Measurements from ENCODE around the gene RNF44. TPM values are rescaled to one million over a fixed set of nuclear protein-coding genes. Genes with fewer than 3 reads are reported as not detected.
A peak's percentile ranks its signal among the peaks of the same experiment; 100 is the strongest.

Gene RNF44
- total and polyA plus RNA-seq, 4 donors: 8.5 to 40.6 (median 18.3) TPM

GRCh38 chr5:176574297-176574591, 37.0 kb upstream of the RNF44 start:
- no peak for DNase-seq
- 48 to 52% methylated on average over 10 of the region's 10 CpGs for WGBS, 2 donors
- Histone ChIP-seq H3K27ac (ENCODE audit: low read depth in 1 of 2, low read length in 2 of 2) (no peak overlapping the region), H3K4me1 (ENCODE audit: control insufficient read depth in 1 of 2, insufficient read depth in 2 of 2, low read length in 2 of 2) (no peaks in the 10 kb centered on the region), H3K27me3 (ENCODE audit: control insufficient read depth in 1 of 2, insufficient read depth in 2 of 2, low read length in 1 of 2) (no peaks in the 10 kb centered on the region), H3K4me3 (ENCODE audit: low read length in 2 of 2) (no peak overlapping the region), H3K36me3 (ENCODE audit: control insufficient read depth in 1 of 2, insufficient read depth in 2 of 2, low read length in 1 of 2) (no peaks in the 10 kb centered on the region), H3K9me3 (ENCODE audit: control insufficient read depth, low read length) (no peaks in the 10 kb centered on the region)
- ATAC-seq (ENCODE audit: low FRiP score): no peak
- intact Hi-C loops (cut with DNase I): no loop called here

GRCh38 chr5:176573564-176574296, 36.5 kb upstream of the RNF44 start:
- H3K36me3 ChIP-seq (ENCODE audit: control insufficient read depth in 1 of 2, insufficient read depth in 2 of 2, low read length in 1 of 2): no peaks in the 10 kb centered on the region
- intact Hi-C loops (cut with DNase I): no loop called here
- no peak overlapping the region for H3K27ac ChIP-seq (ENCODE audit: low read depth in 1 of 2, low read length in 2 of 2)
- no peaks in the 10 kb centered on the region for H3K4me1 ChIP-seq (ENCODE audit: control insufficient read depth in 1 of 2, insufficient read depth in 2 of 2, low read length in 2 of 2)
- no peaks in the 10 kb centered on the region for H3K27me3 ChIP-seq (ENCODE audit: control insufficient read depth in 1 of 2, insufficient read depth in 2 of 2, low read length in 1 of 2)
- peak; percentile 74 for ATAC-seq (ENCODE audit: low FRiP score)
- no peak overlapping the region for H3K4me3 ChIP-seq (ENCODE audit: low read length in 2 of 2)
- WGBS, 2 donors: 34 to 36% methylated on average over 18 of the region's 18 CpGs
- no peaks in the 10 kb centered on the region for H3K9me3 ChIP-seq (ENCODE audit: control insufficient read depth, low read length)
- DNase-seq: peak; percentile 71 to 91

DNA sequence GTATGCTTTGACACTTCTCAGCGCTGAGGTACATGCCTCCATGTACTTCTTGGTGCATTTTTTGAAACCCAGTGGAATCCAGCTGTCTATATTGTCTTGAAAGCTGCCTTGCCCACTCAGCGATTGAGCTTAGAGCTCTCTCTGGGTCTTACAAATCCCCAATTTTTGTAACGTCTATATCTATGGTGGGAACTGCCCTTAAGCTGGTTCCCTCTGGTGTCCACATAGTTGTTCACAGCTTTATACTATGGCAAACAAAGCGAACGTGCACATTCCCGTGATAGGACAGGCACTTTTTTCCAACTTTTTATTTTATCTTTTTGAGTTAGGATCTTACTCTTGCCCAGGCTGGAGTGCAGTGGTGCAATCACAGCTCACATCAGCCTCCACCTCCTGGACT, 32.8 kb upstream of the RNF44 start:
- intact Hi-C loops (cut with DNase I): no loop called here
- WGBS, 2 donors: 39 to 43% methylated on average over 6 of the region's 6 CpGs
- Histone ChIP-seq H3K4me1 (ENCODE audit: control insufficient read depth in 1 of 2, insufficient read depth in 2 of 2, low read length in 2 of 2) (no peaks in the 10 kb centered on the region), H3K9me3 (ENCODE audit: control insufficient read depth, low read length) (no peaks in the 10 kb centered on the region), H3K27me3 (ENCODE audit: control insufficient read depth in 1 of 2, insufficient read depth in 2 of 2, low read length in 1 of 2) (no peaks in the 10 kb centered on the region), H3K27ac (ENCODE audit: low read depth in 1 of 2, low read length in 2 of 2) (no peak overlapping the region), H3K36me3 (ENCODE audit: control insufficient read depth in 1 of 2, insufficient read depth in 2 of 2, low read length in 1 of 2) (no peaks in the 10 kb centered on the region), H3K4me3 (ENCODE audit: low read length in 2 of 2) (no peak overlapping the region)
- DNase-seq: no peak
- ATAC-seq (ENCODE audit: low FRiP score): no peak

DNA sequence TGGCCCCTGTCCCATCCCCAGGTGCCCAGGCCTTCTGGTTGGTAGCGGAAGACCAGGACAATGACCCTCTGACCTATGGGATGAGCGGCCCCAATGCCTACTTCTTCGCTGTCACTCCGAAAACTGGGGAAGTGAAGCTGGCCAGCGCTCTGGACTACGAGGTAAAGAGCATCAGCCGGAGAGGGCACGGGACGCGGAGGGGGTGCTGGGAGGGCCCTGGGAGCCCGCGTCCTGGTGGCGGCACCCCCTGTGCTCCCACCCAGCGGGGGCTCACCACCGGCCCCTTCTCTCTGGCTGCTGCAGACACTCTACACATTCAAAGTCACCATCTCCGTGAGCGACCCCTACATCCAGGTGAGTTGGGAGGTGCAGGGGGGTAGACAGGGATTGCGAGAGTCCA, 31.5 kb upstream of the RNF44 start:
- H3K4me1 ChIP-seq (ENCODE audit: control insufficient read depth in 1 of 2, insufficient read depth in 2 of 2, low read length in 2 of 2): no peaks in the 10 kb centered on the region
- H3K9me3 ChIP-seq (ENCODE audit: control insufficient read depth, low read length): no peaks in the 10 kb centered on the region
- intact Hi-C loops (cut with DNase I): no loop called here
- H3K27ac ChIP-seq (ENCODE audit: low read depth in 1 of 2, low read length in 2 of 2): no peak overlapping the region
- H3K36me3 ChIP-seq (ENCODE audit: control insufficient read depth in 1 of 2, insufficient read depth in 2 of 2, low read length in 1 of 2): no peaks in the 10 kb centered on the region
- H3K27me3 ChIP-seq (ENCODE audit: control insufficient read depth in 1 of 2, insufficient read depth in 2 of 2, low read length in 1 of 2): no peaks in the 10 kb centered on the region
- DNase-seq: no peak
- 79 to 83% methylated on average over 18 of the region's 18 CpGs for WGBS, 2 donors
- ATAC-seq (ENCODE audit: low FRiP score): no peak
- H3K4me3 ChIP-seq (ENCODE audit: low read length in 2 of 2): no peak overlapping the region

- 55 to 58% methylated on average over 6 of the region's 6 CpGs for WGBS, 2 donors
- no peak for DNase-seq
- H3K27me3 ChIP-seq (ENCODE audit: control insufficient read depth in 1 of 2, insufficient read depth in 2 of 2, low read length in 1 of 2): no peaks in the 10 kb centered on the region
- no peak overlapping the region for H3K4me3 ChIP-seq (ENCODE audit: low read length in 2 of 2)
- intact Hi-C loops (cut with DNase I): no loop called here
- H3K36me3 ChIP-seq (ENCODE audit: control insufficient read depth in 1 of 2, insufficient read depth in 2 of 2, low read length in 1 of 2): no peaks in the 10 kb centered on the region
- ATAC-seq (ENCODE audit: low FRiP score): no peak
- no peak overlapping the region for H3K27ac ChIP-seq (ENCODE audit: low read depth in 1 of 2, low read length in 2 of 2)
- no peaks in the 10 kb centered on the region for H3K4me1 ChIP-seq (ENCODE audit: control insufficient read depth in 1 of 2, insufficient read depth in 2 of 2, low read length in 2 of 2)
- no peaks in the 10 kb centered on the region for H3K9me3 ChIP-seq (ENCODE audit: control insufficient read depth, low read length)
These were observed 28.6 kb upstream of the RNF44 start for GRCh38 chr5:176565760-176566288.

GRCh38 chr5:176564002-176564401, 26.8 kb upstream of the RNF44 start:
- DNase-seq: no peak
- intact Hi-C loops (cut with DNase I): no loop called here
- Histone ChIP-seq H3K27me3 (ENCODE audit: control insufficient read depth in 1 of 2, insufficient read depth in 2 of 2, low read length in 1 of 2) (no peaks in the 10 kb centered on the region), H3K4me3 (ENCODE audit: low read length in 2 of 2) (no peak overlapping the region), H3K27ac (ENCODE audit: low read depth in 1 of 2, low read length in 2 of 2) (no peak overlapping the region), H3K4me1 (ENCODE audit: control insufficient read depth in 1 of 2, insufficient read depth in 2 of 2, low read length in 2 of 2) (no peaks in the 10 kb centered on the region), H3K9me3 (ENCODE audit: control insufficient read depth, low read length) (no peaks in the 10 kb centered on the region), H3K36me3 (ENCODE audit: control insufficient read depth in 1 of 2, insufficient read depth in 2 of 2, low read length in 1 of 2) (no peaks in the 10 kb centered on the region)
- no peak for ATAC-seq (ENCODE audit: low FRiP score)
- 76 to 78% methylated on average over 10 of the region's 10 CpGs for WGBS, 2 donors

GRCh38 chr5:176562189-176562588, 25.0 kb upstream of the RNF44 start:
- H3K9me3 ChIP-seq (ENCODE audit: control insufficient read depth, low read length): no peaks in the 10 kb centered on the region
- intact Hi-C loops (cut with DNase I): no loop called here
- no peaks in the 10 kb centered on the region for H3K36me3 ChIP-seq (ENCODE audit: control insufficient read depth in 1 of 2, insufficient read depth in 2 of 2, low read length in 1 of 2)
- WGBS, 2 donors: 55 to 57% methylated on average over 10 of the region's 10 CpGs
- H3K27me3 ChIP-seq (ENCODE audit: control insufficient read depth in 1 of 2, insufficient read depth in 2 of 2, low read length in 1 of 2): no peaks in the 10 kb centered on the region
- no peaks in the 10 kb centered on the region for H3K4me1 ChIP-seq (ENCODE audit: control insufficient read depth in 1 of 2, insufficient read depth in 2 of 2, low read length in 2 of 2)
- H3K4me3 ChIP-seq (ENCODE audit: low read length in 2 of 2): no peak overlapping the region
- H3K27ac ChIP-seq (ENCODE audit: low read depth in 1 of 2, low read length in 2 of 2): no peak overlapping the region
- no peak for DNase-seq
- ATAC-seq (ENCODE audit: low FRiP score): no peak

DNA sequence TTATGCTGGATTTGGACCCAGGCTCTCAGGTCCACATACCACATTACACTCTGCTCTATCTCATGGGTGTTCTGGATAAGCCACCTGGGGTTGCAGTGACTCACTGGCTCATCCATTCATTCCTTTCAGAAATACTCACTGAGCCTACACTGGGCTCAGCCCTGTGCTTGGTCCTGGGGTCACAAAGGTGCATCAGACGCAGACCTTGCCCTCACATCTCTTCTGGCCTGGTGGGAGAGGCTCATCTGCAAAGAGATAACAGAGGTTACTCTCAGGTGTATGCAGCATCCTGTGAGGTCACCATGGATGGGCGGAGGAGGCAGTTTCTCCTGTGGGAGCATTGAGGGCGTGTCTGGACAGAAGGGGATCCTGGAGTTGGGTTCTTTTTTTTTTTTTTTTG, 24.1 kb upstream of the RNF44 start:
- H3K36me3 ChIP-seq (ENCODE audit: control insufficient read depth in 1 of 2, insufficient read depth in 2 of 2, low read length in 1 of 2): no peaks in the 10 kb centered on the region
- 83 to 91% methylated on average over 3 of the region's 3 CpGs for WGBS, 2 donors
- intact Hi-C loops (cut with DNase I): no loop called here

DNA sequence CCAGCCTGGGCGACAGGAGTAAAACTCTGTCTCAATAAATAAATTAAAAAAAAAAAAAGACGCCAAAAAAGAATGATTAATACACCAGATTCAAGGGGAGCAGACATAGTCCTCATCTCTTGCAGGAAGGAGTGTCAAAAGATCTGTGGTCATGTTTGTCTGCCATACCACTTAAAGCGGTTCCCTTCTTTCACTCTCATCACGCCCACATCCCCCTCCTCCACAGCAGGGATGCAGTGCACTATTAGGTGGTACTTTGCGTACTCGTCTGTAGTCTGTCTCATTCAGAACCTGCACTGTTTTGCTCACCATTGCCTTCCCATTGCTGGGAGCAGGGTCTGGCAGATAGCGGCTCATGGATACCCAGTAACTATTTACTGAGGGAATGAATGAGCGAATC, 23.2 kb upstream of the RNF44 start:
- 70 to 71% methylated on average over 8 of the region's 8 CpGs for WGBS, 2 donors
- no peaks in the 10 kb centered on the region for H3K4me1 ChIP-seq (ENCODE audit: control insufficient read depth in 1 of 2, insufficient read depth in 2 of 2, low read length in 2 of 2)

More for the DNA sequence above, 24.1 kb upstream of the RNF44 start:
- H3K27me3 ChIP-seq (ENCODE audit: control insufficient read depth in 1 of 2, insufficient read depth in 2 of 2, low read length in 1 of 2): no peaks in the 10 kb centered on the region
- H3K9me3 ChIP-seq (ENCODE audit: control insufficient read depth, low read length): no peaks in the 10 kb centered on the region
- no peak overlapping the region for H3K4me3 ChIP-seq (ENCODE audit: low read length in 2 of 2)
- DNase-seq (no peak), ATAC-seq (ENCODE audit: low FRiP score) (no peak)
- H3K4me1 ChIP-seq (ENCODE audit: control insufficient read depth in 1 of 2, insufficient read depth in 2 of 2, low read length in 2 of 2): no peaks in the 10 kb centered on the region
- H3K27ac ChIP-seq (ENCODE audit: low read depth in 1 of 2, low read length in 2 of 2): no peak overlapping the region

More for the DNA sequence above, 23.2 kb upstream of the RNF44 start:
- no peak for ATAC-seq (ENCODE audit: low FRiP score)
- H3K9me3 ChIP-seq (ENCODE audit: control insufficient read depth, low read length): no peaks in the 10 kb centered on the region
- no peak overlapping the region for H3K27ac ChIP-seq (ENCODE audit: low read depth in 1 of 2, low read length in 2 of 2)
- no peak overlapping the region for H3K4me3 ChIP-seq (ENCODE audit: low read length in 2 of 2)
- DNase-seq: no peak
- intact Hi-C loops (cut with DNase I): no loop called here
- H3K36me3 ChIP-seq (ENCODE audit: control insufficient read depth in 1 of 2, insufficient read depth in 2 of 2, low read length in 1 of 2): no peaks in the 10 kb centered on the region
- no peaks in the 10 kb centered on the region for H3K27me3 ChIP-seq (ENCODE audit: control insufficient read depth in 1 of 2, insufficient read depth in 2 of 2, low read length in 1 of 2)

All from aorta (tissue), 5 donors.